ENCODE results near the gene ZDHHC8.

DNA sequence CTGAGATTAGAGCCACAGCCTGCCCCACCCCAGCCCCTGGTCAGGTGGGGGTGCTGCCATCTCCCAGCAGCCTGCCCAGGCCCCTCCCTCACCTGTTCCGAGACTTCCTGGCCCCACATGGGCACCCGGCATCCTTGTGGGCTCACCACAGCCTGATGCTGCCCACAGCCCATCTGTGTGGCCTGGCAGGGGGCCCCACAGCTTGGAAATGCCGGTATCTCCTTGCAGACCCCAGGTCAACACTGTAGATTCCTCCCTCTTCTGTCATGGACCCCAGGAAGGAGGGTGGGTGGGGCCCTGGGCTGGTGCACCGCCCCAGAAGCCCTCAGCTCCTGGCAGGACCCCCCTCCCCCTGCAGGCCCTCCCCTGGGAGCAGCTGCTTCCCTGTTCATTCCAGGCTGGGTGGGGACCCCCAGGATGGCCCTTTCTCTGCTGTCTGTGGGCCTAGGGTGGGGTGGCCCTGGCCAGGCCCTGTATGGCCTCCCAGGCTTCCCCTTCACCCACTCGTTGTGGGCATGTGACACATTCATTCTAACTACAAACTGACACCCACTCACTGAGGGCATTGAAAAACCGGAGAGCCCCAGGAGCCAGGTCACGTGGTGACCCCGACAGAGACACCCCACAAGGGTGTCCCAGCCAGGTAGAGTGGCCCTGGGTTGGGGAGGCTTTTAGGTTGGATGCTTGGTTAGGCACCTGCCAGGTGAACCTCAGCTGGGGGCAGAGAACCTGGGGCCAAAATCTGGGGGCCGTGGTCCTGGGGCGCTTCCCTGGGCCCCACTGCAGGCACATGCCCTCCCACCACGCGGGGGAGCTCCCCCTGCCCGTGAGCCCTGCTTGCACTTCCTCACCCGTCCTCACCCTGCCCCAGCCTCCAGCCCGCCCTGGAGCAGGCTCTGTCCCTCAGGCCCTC is 63.3 kb downstream of the ZDHHC8 start:
- TF ChIP-seq, protein P1, sequence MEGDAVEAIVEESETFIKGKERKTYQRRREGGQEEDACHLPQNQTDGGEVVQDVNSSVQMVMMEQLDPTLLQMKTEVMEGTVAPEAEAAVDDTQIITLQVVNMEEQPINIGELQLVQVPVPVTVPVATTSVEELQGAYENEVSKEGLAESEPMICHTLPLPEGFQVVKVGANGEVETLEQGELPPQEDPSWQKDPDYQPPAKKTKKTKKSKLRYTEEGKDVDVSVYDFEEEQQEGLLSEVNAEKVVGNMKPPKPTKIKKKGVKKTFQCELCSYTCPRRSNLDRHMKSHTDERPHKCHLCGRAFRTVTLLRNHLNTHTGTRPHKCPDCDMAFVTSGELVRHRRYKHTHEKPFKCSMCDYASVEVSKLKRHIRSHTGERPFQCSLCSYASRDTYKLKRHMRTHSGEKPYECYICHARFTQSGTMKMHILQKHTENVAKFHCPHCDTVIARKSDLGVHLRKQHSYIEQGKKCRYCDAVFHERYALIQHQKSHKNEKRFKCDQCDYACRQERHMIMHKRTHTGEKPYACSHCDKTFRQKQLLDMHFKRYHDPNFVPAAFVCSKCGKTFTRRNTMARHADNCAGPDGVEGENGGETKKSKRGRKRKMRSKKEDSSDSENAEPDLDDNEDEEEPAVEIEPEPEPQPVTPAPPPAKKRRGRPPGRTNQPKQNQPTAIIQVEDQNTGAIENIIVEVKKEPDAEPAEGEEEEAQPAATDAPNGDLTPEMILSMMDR (IDR thresholded peaks at IDR 0.05; ENCODE audit: poor library complexity) = no peak
- TF ChIP-seq EZH2 (IDR thresholded peaks at IDR 0.05; ENCODE audit: borderline replicate concordance) (no peak), EZH2phosphoT487 (IDR thresholded peaks at IDR 0.05; ENCODE audit: low read depth, severe bottlenecking, unreplicated experiment) (no peak)

All from hepatocyte (in vitro differentiated cells).